Astrocyte of the cerebellum (primary cell): Measurements from ENCODE around the gene CDH26.
A peak's percentile ranks its signal among the peaks of the same experiment; 100 is the strongest.

ENCODE experiments used
- DNase-seq: peaks from one replicate; pipeline ENCODE4 v3.0.0-alpha.2; 2011; ENCODE audit warnings: low read depth
- H3K4me3 ChIP-seq: 2 replicates; pipeline ENCODE4 v1.5.1; 2011; ENCODE audit warnings: mild to moderate bottlenecking, low read depth, low read length, moderate library complexity
- CTCF ChIP-seq: IDR thresholded peaks from 2 replicates; pipeline ENCODE4 v1.5.1; 2012; ENCODE audit warnings: low read length, low read depth, moderate library complexity, mild to moderate bottlenecking; ENCODE audit errors: missing control alignments
- in situ Hi-C: cut with HindIII; loops from 2 replicates; pipeline ENCODE4 v1.10.0; 2017; ENCODE audit warnings: low sequenced_read_pairs

CDH26 gene

GRCh38 chr20:59925899-59926298, 32.3 kb upstream of the CDH26 start:
- no peak overlapping the region for H3K4me3 ChIP-seq
- TF ChIP-seq CTCF = no peak
- DNase-seq = no peak
- in situ Hi-C loops = no loop called here

- no peak for DNase-seq
- in situ Hi-C loops = no loop called here
- TF ChIP-seq CTCF = no peak
- no peak overlapping the region for H3K4me3 ChIP-seq
Measured at GRCh38 chr20:59931511-59932312, 26.5 kb upstream of the CDH26 start.

DNA sequence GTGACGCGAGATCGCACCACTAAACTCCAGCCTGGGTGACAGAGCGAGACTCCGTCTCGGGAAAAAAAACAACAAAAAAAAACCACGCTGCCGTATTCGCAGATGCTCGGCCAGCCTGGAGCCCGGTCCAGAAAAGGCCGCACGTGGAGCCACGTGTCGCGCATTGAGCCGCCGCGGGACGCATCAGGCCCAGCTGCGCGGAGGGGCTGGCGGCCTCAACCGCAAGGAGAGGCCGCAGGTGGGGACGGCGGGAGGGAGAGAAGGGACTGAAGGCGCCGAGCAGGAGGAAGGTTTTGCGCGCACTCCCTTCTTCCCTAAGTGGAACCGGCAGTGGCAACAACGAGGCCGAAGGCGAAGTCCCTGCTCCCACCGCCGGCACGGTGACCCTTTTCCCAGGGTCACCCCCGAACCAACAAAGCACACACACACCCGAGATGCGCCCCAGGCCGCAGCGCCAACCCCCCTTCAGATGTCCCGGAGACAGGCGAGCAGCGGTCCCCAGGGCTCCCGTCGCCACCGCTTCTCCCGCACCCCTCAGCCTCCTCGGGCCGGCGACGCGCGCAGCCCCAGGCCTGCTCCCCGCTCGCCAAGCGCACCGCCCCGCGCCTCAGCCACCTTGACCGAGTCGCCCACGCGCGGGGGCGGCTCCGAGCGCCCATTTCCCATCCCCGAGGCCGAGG, 25.5 kb upstream of the CDH26 start:
- in situ Hi-C loops = no loop called here
- no peak for TF ChIP-seq CTCF
- no peak overlapping the region for H3K4me3 ChIP-seq
- no peak for DNase-seq

DNA sequence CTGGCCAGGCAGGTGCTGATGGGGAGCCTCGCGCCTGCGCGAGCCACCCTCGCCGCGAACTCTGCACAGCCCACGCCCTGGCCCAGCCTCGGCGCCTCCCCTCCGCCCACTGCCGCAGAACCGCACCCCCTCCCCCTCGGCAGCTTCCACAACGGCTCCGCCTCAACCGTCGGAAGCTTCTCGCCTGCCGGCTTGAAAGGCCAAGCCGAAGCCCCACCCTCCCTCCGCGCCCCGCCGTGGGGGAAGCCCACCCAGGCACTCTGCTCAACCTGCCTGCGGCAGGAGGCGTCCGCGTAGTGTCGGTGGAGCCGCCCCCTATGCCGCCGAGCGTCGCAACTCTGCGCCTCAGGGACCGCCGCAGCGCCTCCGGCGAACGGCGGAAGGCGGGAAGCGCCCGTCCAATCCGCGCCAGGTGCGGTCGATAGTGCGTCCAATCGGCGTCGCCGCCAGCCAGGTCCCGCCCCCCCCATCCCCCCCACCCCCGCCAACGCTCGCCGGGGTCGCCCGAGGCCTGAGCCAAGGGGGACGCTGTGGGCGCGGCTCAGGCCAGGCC, 24.9 kb upstream of the CDH26 start, which contains the start of gene SYCP2:
Gene SYCP2 (minus strand): TSS at position 342 of the 553 bp plus-strand sequence. CDS start 11,224 bp downstream, outside the sequence.
- in situ Hi-C loops = no loop called here
- no peak for DNase-seq
- no peak for TF ChIP-seq CTCF
- H3K4me3 ChIP-seq = peak within 1 kb of the TSS; percentile 58

DNA sequence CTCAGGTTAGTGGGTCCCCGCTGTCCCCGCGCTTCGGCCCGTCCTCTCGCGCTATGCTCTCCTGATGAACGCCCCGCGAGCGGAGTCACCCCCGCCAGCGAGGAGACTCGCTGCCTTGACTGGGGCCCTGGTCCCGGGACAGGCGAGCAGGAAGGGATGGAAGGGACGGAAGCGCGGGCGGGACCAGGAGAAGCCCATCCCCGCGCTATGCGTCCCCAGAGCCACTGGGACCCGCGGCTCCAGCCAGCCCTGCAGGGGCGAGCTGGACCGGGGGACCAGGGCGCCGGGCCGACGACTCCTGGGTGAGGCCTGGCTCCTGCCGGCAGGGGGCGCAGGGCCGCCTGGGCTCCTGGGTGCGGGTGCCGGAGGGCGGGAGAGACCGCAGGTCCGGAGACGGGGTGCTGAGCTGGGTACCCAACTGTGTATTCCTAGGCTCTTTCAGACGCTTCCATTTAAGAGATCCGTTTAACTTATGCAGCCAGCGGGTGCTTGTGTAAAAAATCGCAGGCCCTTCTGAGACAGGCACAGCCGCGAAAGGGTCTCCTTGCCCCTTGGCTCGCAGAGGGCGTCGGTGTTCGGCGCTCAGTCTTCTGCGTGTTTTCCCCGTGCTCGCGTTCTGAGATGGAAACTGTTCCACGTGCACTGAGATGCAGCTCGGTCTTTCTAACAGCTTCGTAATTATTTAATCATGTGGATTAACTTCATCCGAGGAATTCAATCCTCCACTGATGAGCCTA, 24.2 kb upstream of the CDH26 start:
- peak overlapping the region; percentile 58 for H3K4me3 ChIP-seq
- TF ChIP-seq CTCF = peak; percentile 93
- in situ Hi-C loops = no loop called here
- no peak for DNase-seq

DNA sequence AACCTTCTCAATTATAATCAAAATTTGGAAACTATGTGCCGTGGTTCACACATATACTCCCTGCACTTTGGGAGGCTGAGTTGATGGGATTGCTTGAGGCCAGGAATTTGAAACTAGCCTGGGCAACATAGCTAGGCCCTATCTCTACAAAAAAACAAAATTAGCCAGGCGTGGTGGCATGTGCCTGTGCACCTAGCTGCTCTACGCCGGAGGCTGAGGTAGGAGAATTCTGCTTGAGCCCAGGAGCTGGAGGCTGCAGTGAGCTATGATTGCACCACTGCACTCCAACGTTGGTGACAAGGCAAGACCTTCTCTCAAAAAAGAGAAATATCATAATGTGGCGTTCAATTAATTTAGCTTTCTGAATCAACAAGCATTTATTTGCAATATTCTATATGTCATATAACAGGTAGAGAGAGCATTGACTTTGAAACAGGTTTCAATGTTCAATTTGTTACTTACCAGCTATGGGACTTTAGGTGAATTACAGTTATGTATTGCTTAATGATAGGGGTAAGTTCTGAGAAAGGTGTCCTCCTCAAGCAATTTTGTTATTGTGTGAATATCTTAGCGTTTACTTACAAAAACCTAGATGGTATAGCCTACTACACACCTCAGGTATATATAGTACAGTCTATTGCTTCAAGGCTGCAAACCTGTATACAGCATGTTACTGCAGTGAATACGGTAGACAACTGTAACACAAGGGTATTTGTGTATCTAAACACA, 22.6 kb upstream of the CDH26 start:
- no peak overlapping the region for H3K4me3 ChIP-seq
- in situ Hi-C loops = no loop called here
- no peak for TF ChIP-seq CTCF
- DNase-seq = no peak
